Measurements from ENCODE around the gene B4GAT1.
"Not testable (repeated sequence)": the region's sequence is repeated elsewhere in the genome, so short reads cannot be mapped to it uniquely, and the experiment has no call there.

B4GAT1 gene

DNA sequence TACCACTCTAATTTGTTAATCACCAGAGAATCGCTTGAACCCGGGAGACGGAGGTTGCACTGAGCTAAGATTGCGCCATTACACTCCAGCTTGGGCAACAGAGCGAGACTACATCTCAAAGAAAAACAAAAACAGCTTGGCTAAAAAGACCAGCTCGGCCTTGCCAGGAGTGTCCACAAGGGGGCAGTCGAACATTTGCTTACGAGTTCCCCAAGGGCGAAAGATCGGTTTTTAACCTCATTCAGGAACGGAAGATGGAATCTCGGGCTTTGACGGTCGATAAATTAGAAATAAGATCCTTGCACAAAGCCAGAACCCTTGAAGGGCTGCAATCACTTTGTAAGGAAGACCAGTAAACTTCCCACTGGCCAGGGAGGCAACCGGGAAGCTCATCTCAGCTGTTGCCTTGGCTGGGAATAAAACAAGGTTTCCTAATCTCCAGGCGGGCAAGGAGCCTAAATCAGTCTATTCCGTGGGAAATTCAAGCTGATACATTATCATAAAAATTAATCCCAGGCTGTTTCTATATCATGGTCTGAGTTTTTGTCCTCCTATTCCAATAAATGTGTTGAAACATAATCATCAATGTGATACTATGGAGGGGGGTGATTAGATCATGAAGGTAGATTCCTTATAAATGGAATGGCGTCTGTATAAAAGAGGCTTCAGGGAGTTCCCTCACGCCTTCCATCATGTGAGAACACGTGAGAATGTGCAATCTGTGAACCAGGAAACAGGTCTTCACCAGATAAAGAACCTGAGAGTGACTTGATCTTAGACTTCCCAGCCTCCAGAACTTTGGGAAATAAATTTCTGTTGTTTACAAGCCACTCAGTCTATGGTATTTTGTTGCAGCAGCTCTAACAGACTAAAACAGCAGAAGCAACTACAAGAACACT is 39.0 kb upstream of the B4GAT1 start:
- TF ChIP-seq EZH2phosphoT487 (IDR thresholded peaks at IDR 0.05; ENCODE audit: low read depth) (no peak), CTCF (IDR thresholded peaks at IDR 0.05; ENCODE audit: low read depth, low read length) (peak; percentile 98)
- H2AFZ ChIP-seq (ENCODE audit: low read depth, low read length): peak overlapping the region; percentile 96
- H3K4me3 ChIP-seq (ENCODE audit: low read length): peak overlapping the region; percentile 74
- H3K79me2 ChIP-seq (ENCODE audit: low read length): no peaks in the 10 kb centered on the region
- H4K20me1 ChIP-seq (ENCODE audit: insufficient read depth, low read length): no peaks in the 10 kb centered on the region
- no peaks in the 10 kb centered on the region for H3K36me3 ChIP-seq (replicated peaks; ENCODE audit: low read depth, low read length)
- H3K9me3 ChIP-seq (ENCODE audit: insufficient read depth, low read length): no peaks in the 10 kb centered on the region
- no peak overlapping the region for H3K27ac ChIP-seq (ENCODE audit: low read length)
- peak overlapping the region; percentile 47 for H3K9ac ChIP-seq (ENCODE audit: low read length)
- H3K27me3 ChIP-seq (ENCODE audit: low read depth, low read length): 0 out of 2 replicates have a peak, but pooled peaks cover 3% of the 10 kb centered on the region
- peaks cover 8% of the 10 kb centered on the region for H3K4me1 ChIP-seq (ENCODE audit: low read length)
- H3K4me2 ChIP-seq (ENCODE audit: low read length): peak overlapping the region; percentile 90

DNA sequence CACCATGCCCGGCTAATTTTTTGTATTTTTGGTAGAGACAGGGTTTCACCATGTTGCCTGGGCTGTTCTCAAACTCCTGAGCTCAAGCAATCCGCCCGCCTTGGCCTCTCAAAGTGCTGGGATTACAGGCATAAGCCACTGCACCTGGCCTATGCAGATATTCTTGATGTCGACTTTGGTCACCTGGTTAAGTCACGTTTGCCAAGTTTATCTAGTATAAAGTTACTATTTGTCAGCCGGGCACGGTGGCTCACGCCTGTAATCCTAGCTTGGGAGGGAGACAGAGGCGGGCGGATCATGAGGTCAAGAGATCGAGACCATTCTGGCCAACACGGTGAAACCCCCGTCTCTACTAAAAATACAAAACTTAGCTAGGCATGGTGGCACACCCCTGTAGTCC is 36.9 kb upstream of the B4GAT1 start:
- not testable (repeated sequence) for H4K20me1 ChIP-seq (ENCODE audit: insufficient read depth, low read length); H3K27ac ChIP-seq (ENCODE audit: low read length); H3K4me1 ChIP-seq (ENCODE audit: low read length); H2AFZ ChIP-seq (ENCODE audit: low read depth, low read length); H3K36me3 ChIP-seq (replicated peaks; ENCODE audit: low read depth, low read length); H3K4me2 ChIP-seq (ENCODE audit: low read length); H3K79me2 ChIP-seq (ENCODE audit: low read length); H3K4me3 ChIP-seq (ENCODE audit: low read length); H3K9me3 ChIP-seq (ENCODE audit: insufficient read depth, low read length); H3K9ac ChIP-seq (ENCODE audit: low read length); H3K27me3 ChIP-seq (ENCODE audit: low read depth, low read length)

GRCh38 chr11:66380264-66380663 is 32.8 kb upstream of the B4GAT1 start:
- not testable (repeated sequence) for H3K27me3 ChIP-seq (ENCODE audit: low read depth, low read length); H3K4me3 ChIP-seq (ENCODE audit: low read length); H3K36me3 ChIP-seq (replicated peaks; ENCODE audit: low read depth, low read length); H3K9me3 ChIP-seq (ENCODE audit: insufficient read depth, low read length); H3K4me2 ChIP-seq (ENCODE audit: low read length); H4K20me1 ChIP-seq (ENCODE audit: insufficient read depth, low read length); H3K9ac ChIP-seq (ENCODE audit: low read length); H3K4me1 ChIP-seq (ENCODE audit: low read length); H3K79me2 ChIP-seq (ENCODE audit: low read length); H2AFZ ChIP-seq (ENCODE audit: low read depth, low read length); H3K27ac ChIP-seq (ENCODE audit: low read length)

DNA sequence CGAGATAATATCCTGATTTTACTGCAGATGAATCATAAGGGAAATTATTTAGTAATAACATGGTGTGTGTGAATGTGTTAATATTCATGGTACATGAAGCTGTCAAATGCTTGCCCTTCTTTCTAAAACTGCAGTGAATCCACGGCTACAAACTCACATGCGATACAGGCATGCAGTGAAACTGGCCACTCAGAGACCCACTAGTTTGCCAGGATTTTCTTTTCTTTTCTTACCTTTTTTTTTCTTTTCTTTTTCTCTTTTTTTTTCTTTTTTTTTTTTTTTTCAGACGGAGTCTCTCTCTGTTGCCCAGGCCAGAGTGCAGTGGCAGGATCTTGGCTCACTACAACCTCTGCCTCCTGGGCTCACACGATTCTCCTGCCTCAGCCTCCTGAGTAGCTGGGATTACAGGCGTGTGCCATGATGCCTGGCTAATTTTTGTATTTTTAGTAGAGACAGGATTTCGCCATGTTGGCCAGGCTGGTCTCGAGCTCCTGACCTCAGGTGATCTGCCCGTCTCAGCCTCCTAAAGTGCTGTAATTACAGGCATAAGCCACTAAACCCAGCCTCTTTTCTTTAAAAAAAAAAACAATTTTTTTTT is 26.4 kb upstream of the B4GAT1 start:
- 0 out of 2 replicates have a peak overlapping the region, but pooled peaks have one; percentile 21 for H2AFZ ChIP-seq (ENCODE audit: low read depth, low read length)
- not testable (repeated sequence) for H3K27me3 ChIP-seq (ENCODE audit: low read depth, low read length); H3K27ac ChIP-seq (ENCODE audit: low read length); H3K4me2 ChIP-seq (ENCODE audit: low read length); H4K20me1 ChIP-seq (ENCODE audit: insufficient read depth, low read length); H3K9ac ChIP-seq (ENCODE audit: low read length); H3K79me2 ChIP-seq (ENCODE audit: low read length); H3K4me3 ChIP-seq (ENCODE audit: low read length); H3K9me3 ChIP-seq (ENCODE audit: insufficient read depth, low read length); H3K36me3 ChIP-seq (replicated peaks; ENCODE audit: low read depth, low read length)
- H3K4me1 ChIP-seq (ENCODE audit: low read length): peaks cover 12% of the 10 kb centered on the region

- H3K79me2 ChIP-seq (ENCODE audit: low read length): no peaks in the 10 kb centered on the region
- H3K4me3 ChIP-seq (ENCODE audit: low read length): peak overlapping the region; percentile 78
- TF ChIP-seq CTCF (IDR thresholded peaks at IDR 0.05; ENCODE audit: low read depth, low read length): no peak
- no peak for TF ChIP-seq EZH2phosphoT487 (IDR thresholded peaks at IDR 0.05; ENCODE audit: low read depth)
- H2AFZ ChIP-seq (ENCODE audit: low read depth, low read length): 0 out of 2 replicates have a peak overlapping the region, but pooled peaks have one; percentile 21
- no peaks in the 10 kb centered on the region for H3K27me3 ChIP-seq (ENCODE audit: low read depth, low read length)
- no peaks in the 10 kb centered on the region for H3K36me3 ChIP-seq (replicated peaks; ENCODE audit: low read depth, low read length)
- no peaks in the 10 kb centered on the region for H3K9me3 ChIP-seq (ENCODE audit: insufficient read depth, low read length)
- peaks cover 12% of the 10 kb centered on the region for H3K4me1 ChIP-seq (ENCODE audit: low read length)
- no peak overlapping the region for H3K9ac ChIP-seq (ENCODE audit: low read length)
- H3K4me2 ChIP-seq (ENCODE audit: low read length): peak overlapping the region; percentile 91
- H3K27ac ChIP-seq (ENCODE audit: low read length): no peak overlapping the region
- H4K20me1 ChIP-seq (ENCODE audit: insufficient read depth, low read length): no peaks in the 10 kb centered on the region
These were observed 25.8 kb upstream of the B4GAT1 start for GRCh38 chr11:66373265-66373664.

Data from OCI-LY3 (cell line).